ENCODE results near the gene THRAP3. TPM values are rescaled to one million over a fixed set of nuclear protein-coding genes. Genes with fewer than 3 reads are reported as not detected.
"Not testable (repeated sequence)": the region's sequence is repeated elsewhere in the genome, so short reads cannot be mapped to it uniquely, and the experiment has no call there.

THRAP3 gene
- total RNA-seq, 4 donors from 2014 or later = 90.3 to 116 (median 104) TPM

DNA sequence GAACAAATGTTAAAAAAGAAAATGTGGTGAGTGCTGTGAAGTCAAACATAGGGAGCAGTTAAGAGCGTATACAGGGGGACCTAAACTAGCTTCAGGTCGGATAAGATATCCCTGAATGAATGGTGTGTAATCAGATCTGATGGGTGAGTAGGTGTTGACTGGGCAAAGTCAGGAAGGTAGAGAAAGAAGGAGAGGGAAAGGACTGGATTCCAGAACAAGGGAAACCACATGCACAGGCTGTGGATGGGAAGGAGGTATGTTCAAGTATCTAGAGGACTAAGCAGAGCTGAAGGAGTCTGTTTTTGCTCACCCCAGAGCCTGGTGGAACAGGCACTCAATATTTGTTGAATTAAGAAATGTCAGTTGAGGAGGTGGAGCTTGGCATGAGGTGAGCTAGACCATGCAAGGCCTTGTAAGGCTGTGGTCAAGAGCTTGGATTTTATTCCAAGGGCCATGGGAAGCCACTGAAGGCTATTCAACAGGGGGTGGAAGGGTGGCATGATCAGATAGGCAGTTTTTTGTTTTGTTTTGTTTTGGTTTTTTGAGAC lies 40.9 kb upstream of the THRAP3 start:
- H3K27me3 ChIP-seq = no peaks in the 10 kb centered on the region
- WGBS = 42% methylated on average over 2 of the region's 2 CpGs
- no peaks in the 10 kb centered on the region for H3K9me3 ChIP-seq
- peaks cover 22 to 73% (median 50%) of the 10 kb centered on the region in 4 donors for H3K4me1 ChIP-seq
- TF ChIP-seq POLR2A (IDR thresholded peaks at IDR 0.05; ENCODE audit: low read depth) = no peak
- TF ChIP-seq, protein P1, sequence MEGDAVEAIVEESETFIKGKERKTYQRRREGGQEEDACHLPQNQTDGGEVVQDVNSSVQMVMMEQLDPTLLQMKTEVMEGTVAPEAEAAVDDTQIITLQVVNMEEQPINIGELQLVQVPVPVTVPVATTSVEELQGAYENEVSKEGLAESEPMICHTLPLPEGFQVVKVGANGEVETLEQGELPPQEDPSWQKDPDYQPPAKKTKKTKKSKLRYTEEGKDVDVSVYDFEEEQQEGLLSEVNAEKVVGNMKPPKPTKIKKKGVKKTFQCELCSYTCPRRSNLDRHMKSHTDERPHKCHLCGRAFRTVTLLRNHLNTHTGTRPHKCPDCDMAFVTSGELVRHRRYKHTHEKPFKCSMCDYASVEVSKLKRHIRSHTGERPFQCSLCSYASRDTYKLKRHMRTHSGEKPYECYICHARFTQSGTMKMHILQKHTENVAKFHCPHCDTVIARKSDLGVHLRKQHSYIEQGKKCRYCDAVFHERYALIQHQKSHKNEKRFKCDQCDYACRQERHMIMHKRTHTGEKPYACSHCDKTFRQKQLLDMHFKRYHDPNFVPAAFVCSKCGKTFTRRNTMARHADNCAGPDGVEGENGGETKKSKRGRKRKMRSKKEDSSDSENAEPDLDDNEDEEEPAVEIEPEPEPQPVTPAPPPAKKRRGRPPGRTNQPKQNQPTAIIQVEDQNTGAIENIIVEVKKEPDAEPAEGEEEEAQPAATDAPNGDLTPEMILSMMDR (IDR thresholded peaks at IDR 0.05) = no peak
- no peak for TF ChIP-seq EP300 (IDR thresholded peaks at IDR 0.05)
- TF ChIP-seq POLR2AphosphoS5 (IDR thresholded peaks at IDR 0.05) = peak; percentile 80
- intact Hi-C loops (cut with DNase I) = no loop called here
- H3K4me3 ChIP-seq = no peak overlapping the region
- peaks cover 29 to 36% (median 35%) of the 10 kb centered on the region in 4 donors for H3K36me3 ChIP-seq
- H3K27ac ChIP-seq (replicated peaks in 1 of 4) = peak overlapping the region; percentile 76 to 89 (median 81)
- DNase-seq (ENCODE audit: extremely low spot score) = no peak

DNA sequence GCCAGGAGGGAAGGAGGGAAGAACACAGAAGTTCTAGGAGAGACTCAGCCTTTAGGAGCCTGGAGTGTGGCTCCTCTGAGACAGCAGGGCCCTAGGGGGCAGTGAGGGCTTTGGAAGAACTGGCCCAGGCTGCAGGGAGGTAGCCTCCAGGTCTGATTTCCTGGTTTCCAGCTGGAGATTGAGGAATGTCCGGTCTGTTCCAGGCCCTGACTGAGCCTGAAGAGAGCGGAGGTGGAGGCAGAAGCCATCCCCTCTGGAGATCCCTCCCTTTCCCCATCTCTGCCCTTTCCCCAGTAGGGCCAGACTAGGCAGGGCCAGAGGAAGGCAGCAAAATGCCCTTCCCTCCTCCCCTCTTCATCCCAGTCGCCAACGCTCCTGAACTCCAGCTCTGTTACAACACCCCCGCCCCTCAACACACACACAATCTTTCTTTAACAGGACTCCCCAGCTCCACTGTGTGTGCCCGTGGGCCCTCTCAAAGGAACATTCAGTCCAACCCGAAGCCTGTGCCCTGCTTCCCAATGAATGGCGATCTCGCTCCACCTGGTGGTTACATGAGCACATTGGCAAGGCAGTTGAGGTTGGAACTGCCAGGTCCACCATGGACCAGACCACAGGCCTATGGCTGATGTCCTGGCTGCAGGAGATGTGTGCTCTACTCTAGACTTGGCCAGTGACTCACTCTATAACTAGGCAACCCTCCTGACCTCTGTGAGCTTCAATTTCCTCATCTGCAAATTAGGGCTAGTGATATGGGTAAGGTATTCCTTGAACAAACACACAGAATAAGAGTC lies 36.2 kb upstream of the THRAP3 start:
- 2% methylated on average over 9 of the region's 9 CpGs for WGBS
- Histone ChIP-seq H3K9me3 (no peaks in the 10 kb centered on the region), H3K4me3 (no peak overlapping the region), H3K27ac (replicated peaks in 1 of 4) (peak overlapping the region; percentile 87 to 90 (median 88)), H3K4me1 (peaks cover 11 to 36% (median 27%) of the 10 kb centered on the region in 4 donors), H3K27me3 (no peaks in the 10 kb centered on the region), H3K36me3 (no peaks in the 10 kb centered on the region)
- peak; percentile 97 for DNase-seq (ENCODE audit: extremely low spot score)
- TF ChIP-seq POLR2A (IDR thresholded peaks at IDR 0.05; ENCODE audit: low read depth) (no peak), POLR2AphosphoS5 (IDR thresholded peaks at IDR 0.05) (peak; percentile 82 to 91), EP300 (IDR thresholded peaks at IDR 0.05) (no peak)
- TF ChIP-seq, protein P1 (IDR thresholded peaks at IDR 0.05) = peak; percentile 90 to 95 (median 93)
- intact Hi-C loops (cut with DNase I) = loop anchor here (2.0 to 5.0 kb wide), 2 partner anchors 39 to 91 kb away; partner anchors contain the start of gene TRAPPC3

GRCh38 chr1:36196805-36197204 lies 27.4 kb upstream of the THRAP3 start:
- H3K9me3 ChIP-seq; H3K4me3 ChIP-seq; H3K27ac ChIP-seq (replicated peaks in 1 of 4); H3K36me3 ChIP-seq; intact Hi-C loops (cut with DNase I); H3K27me3 ChIP-seq; DNase-seq (ENCODE audit: extremely low spot score): not testable (repeated sequence)
- 88% methylated on average over 9 of the region's 12 CpGs for WGBS
- H3K4me1 ChIP-seq = peaks cover 12 to 28% (median 23%) of the 10 kb centered on the region in 4 donors

GRCh38 chr1:36198641-36199040 lies 25.6 kb upstream of the THRAP3 start:
- intact Hi-C loops (cut with DNase I) = no loop called here
- Histone ChIP-seq H3K9me3 (no peaks in the 10 kb centered on the region), H3K4me3 (no peak overlapping the region), H3K4me1 (peaks cover 23 to 38% (median 34%) of the 10 kb centered on the region in 4 donors), H3K36me3 (no peaks in the 10 kb centered on the region), H3K27me3 (no peaks in the 10 kb centered on the region), H3K27ac (replicated peaks in 1 of 4) (peak overlapping the region in 1 of 4 donors; percentile 89)
- no peak for DNase-seq (ENCODE audit: extremely low spot score)
- WGBS = 92% methylated on average over 5 of the region's 5 CpGs
- TF ChIP-seq, protein P1 (IDR thresholded peaks at IDR 0.05) = no peak
- TF ChIP-seq EP300 (IDR thresholded peaks at IDR 0.05) (no peak), POLR2A (IDR thresholded peaks at IDR 0.05; ENCODE audit: low read depth) (no peak), POLR2AphosphoS5 (IDR thresholded peaks at IDR 0.05) (no peak)

- Histone ChIP-seq H3K27me3 (no peaks in the 10 kb centered on the region), H3K9me3 (no peaks in the 10 kb centered on the region), H3K4me3 (no peak overlapping the region), H3K27ac (replicated peaks in 1 of 4) (peak overlapping the region; percentile 73 to 89 (median 78)), H3K4me1 (peaks cover 32 to 53% (median 49%) of the 10 kb centered on the region in 4 donors), H3K36me3 (no peaks in the 10 kb centered on the region)
- no peak for DNase-seq (ENCODE audit: extremely low spot score)
- TF ChIP-seq POLR2A (IDR thresholded peaks at IDR 0.05; ENCODE audit: low read depth) (no peak), POLR2AphosphoS5 (IDR thresholded peaks at IDR 0.05) (peak; percentile 61 to 74), EP300 (IDR thresholded peaks at IDR 0.05) (peak; percentile 69)
- TF ChIP-seq, protein P1 (IDR thresholded peaks at IDR 0.05) = no peak
- 56% methylated on average over 13 of the region's 13 CpGs for WGBS
- intact Hi-C loops (cut with DNase I) = no loop called here
Measured at GRCh38 chr1:36199934-36200741, 24.1 kb upstream of the THRAP3 start.

Measured in esophagus muscularis mucosa (tissue), 4 donors.